SK-N-SH (cell line): ENCODE measurements around the gene CCS.

ENCODE experiments used
- EP300 ChIP-seq, 2 experiments: IDR thresholded peaks; 2 replicates each; pipeline versions ENCODE4 v1.4.0 to v1.6.1; 2012; ENCODE audit warnings: borderline replicate concordance in 1 of 2, low read depth in 1 of 2, low read length in 1 of 2
- FOXJ3 ChIP-seq: sonication (generic); formaldehyde crosslinking; IDR thresholded peaks from 2 replicates; pipeline ENCODE4 v1.5.1; 2020; ENCODE audit warnings: mild to moderate bottlenecking, missing genetic modification reagents
- MEF2A ChIP-seq: IDR thresholded peaks from 2 replicates; pipeline ENCODE4 v1.4.0; 2012; ENCODE audit warnings: low read depth, borderline replicate concordance
- MXI1 ChIP-seq: IDR thresholded peaks from 2 replicates; pipeline ENCODE4 v1.6.1; 2012; ENCODE audit warnings: mild to moderate bottlenecking, low read depth, low read length, improper control_type of control experiment
- RAD21 ChIP-seq: IDR thresholded peaks from 2 replicates; pipeline ENCODE4 v1.6.1; 2012; ENCODE audit warnings: mild to moderate bottlenecking, low read length
- RCOR1 ChIP-seq: fragments of 150-350 bp; IDR thresholded peaks from 2 replicates; pipeline ENCODE4 v1.6.1; 2017; ENCODE audit warnings: antibody characterized with exemption, low read length
- REST ChIP-seq: IDR thresholded peaks from 2 replicates; pipeline ENCODE4 v1.6.1; 2012; ENCODE audit warnings: mild to moderate bottlenecking, low read depth, low read length, moderate library complexity
- RFX5 ChIP-seq: IDR thresholded peaks from 2 replicates; pipeline ENCODE4 v1.6.1; 2012; ENCODE audit warnings: mild to moderate bottlenecking, improper control_type of control experiment, low read length
- SMC3 ChIP-seq: IDR thresholded peaks from 2 replicates; pipeline ENCODE4 v1.6.1; 2012; ENCODE audit warnings: low read depth, low read length, improper control_type of control experiment
- YY1 ChIP-seq: IDR thresholded peaks from 2 replicates; pipeline ENCODE4 v1.4.0; 2012; ENCODE audit warnings: low read depth, mild to moderate bottlenecking
- TF ChIP-seq, protein P1 (sequence below): fragments of 200-600 bp; sonication (generic); IDR thresholded peaks from 2 replicates; pipeline ENCODE4 v1.6.1; 2017; ENCODE audit warnings: antibody characterized with exemption, mild to moderate bottlenecking, moderate library complexity
- TF ChIP-seq, protein P2 (sequence below): fragments of 150-350 bp; IDR thresholded peaks from 2 replicates; pipeline ENCODE4 v1.6.1; 2017; ENCODE audit warnings: antibody characterized with exemption, low read length, low read depth, borderline replicate concordance
- TF ChIP-seq, protein P3 (sequence below): IDR thresholded peaks from 2 replicates; pipeline ENCODE4; 2012

DNA sequence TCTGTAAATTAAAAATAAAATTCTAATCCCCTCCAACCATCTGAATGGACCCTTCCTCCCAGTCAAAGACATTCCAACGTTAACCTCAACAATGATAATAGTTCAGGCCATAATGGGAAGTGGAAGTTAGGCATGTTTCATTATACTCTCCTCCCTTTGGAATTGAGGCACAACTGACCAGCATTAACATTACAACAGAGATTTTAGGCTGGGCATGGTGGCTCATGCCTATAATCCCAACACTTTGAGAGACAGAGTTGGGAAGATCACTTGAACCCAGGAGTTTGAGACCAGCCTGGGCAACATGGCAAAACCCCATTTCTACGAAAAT is 22.2 kb upstream of the CCS start:
- TF ChIP-seq SMC3 (no peak), REST (no peak), RFX5 (no peak), RAD21 (no peak), FOXJ3 (no peak), RCOR1 (no peak), EP300 (IDR thresholded peaks at IDR 0.05; ENCODE audit: borderline replicate concordance in 1 of 2, low read depth in 1 of 2, low read length in 1 of 2) (no peak), MEF2A (no peak), YY1 (no peak), MXI1 (no peak)
- TF ChIP-seq, protein P1, sequence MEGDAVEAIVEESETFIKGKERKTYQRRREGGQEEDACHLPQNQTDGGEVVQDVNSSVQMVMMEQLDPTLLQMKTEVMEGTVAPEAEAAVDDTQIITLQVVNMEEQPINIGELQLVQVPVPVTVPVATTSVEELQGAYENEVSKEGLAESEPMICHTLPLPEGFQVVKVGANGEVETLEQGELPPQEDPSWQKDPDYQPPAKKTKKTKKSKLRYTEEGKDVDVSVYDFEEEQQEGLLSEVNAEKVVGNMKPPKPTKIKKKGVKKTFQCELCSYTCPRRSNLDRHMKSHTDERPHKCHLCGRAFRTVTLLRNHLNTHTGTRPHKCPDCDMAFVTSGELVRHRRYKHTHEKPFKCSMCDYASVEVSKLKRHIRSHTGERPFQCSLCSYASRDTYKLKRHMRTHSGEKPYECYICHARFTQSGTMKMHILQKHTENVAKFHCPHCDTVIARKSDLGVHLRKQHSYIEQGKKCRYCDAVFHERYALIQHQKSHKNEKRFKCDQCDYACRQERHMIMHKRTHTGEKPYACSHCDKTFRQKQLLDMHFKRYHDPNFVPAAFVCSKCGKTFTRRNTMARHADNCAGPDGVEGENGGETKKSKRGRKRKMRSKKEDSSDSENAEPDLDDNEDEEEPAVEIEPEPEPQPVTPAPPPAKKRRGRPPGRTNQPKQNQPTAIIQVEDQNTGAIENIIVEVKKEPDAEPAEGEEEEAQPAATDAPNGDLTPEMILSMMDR, result no peak
- TF ChIP-seq, protein P2, sequence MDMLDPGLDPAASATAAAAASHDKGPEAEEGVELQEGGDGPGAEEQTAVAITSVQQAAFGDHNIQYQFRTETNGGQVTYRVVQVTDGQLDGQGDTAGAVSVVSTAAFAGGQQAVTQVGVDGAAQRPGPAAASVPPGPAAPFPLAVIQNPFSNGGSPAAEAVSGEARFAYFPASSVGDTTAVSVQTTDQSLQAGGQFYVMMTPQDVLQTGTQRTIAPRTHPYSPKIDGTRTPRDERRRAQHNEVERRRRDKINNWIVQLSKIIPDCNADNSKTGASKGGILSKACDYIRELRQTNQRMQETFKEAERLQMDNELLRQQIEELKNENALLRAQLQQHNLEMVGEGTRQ, result no peak
- TF ChIP-seq, protein P3, sequence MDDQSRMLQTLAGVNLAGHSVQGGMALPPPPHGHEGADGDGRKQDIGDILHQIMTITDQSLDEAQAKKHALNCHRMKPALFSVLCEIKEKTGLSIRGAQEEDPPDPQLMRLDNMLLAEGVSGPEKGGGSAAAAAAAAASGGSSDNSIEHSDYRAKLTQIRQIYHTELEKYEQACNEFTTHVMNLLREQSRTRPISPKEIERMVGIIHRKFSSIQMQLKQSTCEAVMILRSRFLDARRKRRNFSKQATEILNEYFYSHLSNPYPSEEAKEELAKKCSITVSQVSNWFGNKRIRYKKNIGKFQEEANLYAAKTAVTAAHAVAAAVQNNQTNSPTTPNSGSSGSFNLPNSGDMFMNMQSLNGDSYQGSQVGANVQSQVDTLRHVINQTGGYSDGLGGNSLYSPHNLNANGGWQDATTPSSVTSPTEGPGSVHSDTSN, result no peak
